ENCODE data around the gene LRRC45. TPM values are rescaled to one million over a fixed set of nuclear protein-coding genes. Genes with fewer than 3 reads are reported as not detected.

LRRC45 gene
- total and polyA plus RNA-seq, 11 donors, result 2.9 to 8.6 (median 5.6) TPM

DNA sequence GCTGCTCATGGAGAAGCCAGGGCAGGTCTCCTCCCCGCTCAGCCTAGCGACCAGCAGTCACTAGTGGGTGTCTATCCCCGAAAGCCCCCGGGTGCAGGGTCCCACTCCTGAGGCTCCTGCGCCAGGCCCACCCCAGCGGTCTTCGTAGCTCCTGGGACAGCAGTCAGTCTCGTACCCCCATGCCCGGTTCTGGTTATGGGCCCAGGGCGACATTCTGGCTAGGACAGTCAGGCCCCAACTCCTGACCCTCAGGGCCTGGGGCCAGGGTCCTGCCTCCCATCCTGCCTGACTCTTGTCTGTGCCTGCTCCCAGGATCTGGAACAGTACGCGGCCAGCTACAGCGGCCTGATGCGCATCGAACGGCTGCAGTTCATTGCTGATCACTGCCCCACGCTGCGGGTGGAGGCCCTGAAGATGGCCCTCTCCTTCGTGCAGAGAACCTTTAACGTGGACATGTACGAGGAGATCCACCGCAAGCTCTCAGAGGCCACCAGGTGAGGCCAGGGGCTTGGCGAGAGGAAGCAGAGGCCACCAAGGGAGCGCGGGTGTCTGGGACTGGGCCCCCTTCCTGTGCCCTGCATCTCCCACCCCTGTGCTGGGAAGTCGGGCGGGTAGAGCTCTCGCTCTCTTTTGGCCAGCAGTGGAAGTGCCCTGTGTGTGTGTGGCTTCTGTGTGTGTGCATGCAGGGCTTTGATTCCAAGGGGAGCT lies 30.6 kb downstream of the LRRC45 start:
- H3K27me3 ChIP-seq, result no peaks in the 10 kb centered on the region
- no peak for TF ChIP-seq POLR2A (IDR thresholded peaks at IDR 0.05)
- TF ChIP-seq, protein P1, sequence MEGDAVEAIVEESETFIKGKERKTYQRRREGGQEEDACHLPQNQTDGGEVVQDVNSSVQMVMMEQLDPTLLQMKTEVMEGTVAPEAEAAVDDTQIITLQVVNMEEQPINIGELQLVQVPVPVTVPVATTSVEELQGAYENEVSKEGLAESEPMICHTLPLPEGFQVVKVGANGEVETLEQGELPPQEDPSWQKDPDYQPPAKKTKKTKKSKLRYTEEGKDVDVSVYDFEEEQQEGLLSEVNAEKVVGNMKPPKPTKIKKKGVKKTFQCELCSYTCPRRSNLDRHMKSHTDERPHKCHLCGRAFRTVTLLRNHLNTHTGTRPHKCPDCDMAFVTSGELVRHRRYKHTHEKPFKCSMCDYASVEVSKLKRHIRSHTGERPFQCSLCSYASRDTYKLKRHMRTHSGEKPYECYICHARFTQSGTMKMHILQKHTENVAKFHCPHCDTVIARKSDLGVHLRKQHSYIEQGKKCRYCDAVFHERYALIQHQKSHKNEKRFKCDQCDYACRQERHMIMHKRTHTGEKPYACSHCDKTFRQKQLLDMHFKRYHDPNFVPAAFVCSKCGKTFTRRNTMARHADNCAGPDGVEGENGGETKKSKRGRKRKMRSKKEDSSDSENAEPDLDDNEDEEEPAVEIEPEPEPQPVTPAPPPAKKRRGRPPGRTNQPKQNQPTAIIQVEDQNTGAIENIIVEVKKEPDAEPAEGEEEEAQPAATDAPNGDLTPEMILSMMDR (IDR thresholded peaks at IDR 0.05), result no peak
- H3K36me3 ChIP-seq, result peaks cover 0 to 69% (median 53%) of the 10 kb centered on the region in 9 donors
- 94 to 95% (median 95%) methylated on average over 18 to 28 of the region's 28 CpGs for WGBS, 4 donors
- peak overlapping the region in 1 of 12 donors; percentile 96 for H3K4me3 ChIP-seq
- H3K27ac ChIP-seq, result no peak overlapping the region
- peak in 2 of 5 donors; percentile 24 to 54 for DNase-seq
- no peaks in the 10 kb centered on the region for H3K9me3 ChIP-seq
- intact Hi-C loops (cut with DNase I), result no loop called here
- H3K4me1 ChIP-seq, result peaks cover 3 to 38% (median 24%) of the 10 kb centered on the region in 12 donors
- no peak for ATAC-seq

DNA sequence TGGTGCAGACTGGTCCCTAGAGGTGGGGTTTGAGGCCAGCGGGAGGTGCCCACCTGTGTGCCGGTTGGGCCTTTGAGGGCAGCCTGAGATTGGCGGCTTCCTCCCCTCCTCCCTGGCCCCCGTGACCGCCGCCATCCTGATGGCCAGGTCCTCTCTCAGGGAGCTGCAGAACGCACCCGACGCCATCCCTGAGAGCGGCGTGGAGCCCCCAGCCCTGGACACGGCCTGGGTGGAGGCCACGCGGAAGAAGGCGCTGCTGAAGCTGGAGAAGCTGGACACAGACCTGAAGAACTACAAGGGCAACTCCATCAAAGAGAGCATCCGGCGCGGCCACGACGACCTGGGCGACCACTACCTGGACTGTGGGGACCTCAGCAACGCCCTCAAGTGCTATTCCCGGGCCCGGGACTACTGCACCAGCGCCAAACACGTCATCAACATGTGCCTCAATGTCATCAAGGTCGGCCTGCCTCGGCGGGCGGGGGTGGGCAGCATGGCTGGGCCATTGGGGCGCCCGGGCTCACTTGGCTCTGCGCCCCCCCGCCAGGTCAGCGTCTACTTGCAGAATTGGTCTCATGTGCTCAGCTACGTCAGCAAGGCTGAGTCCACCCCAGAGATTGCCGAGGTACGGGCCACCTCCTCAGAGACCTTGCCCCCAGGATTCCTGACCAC lies 31.4 kb downstream of the LRRC45 start:
- peaks cover 0 to 70% (median 58%) of the 10 kb centered on the region in 9 donors for H3K36me3 ChIP-seq
- no peaks in the 10 kb centered on the region for H3K27me3 ChIP-seq
- H3K4me3 ChIP-seq, result no peak overlapping the region
- WGBS, 4 donors, result 87 to 89% (median 89%) methylated on average over 19 to 38 of the region's 38 CpGs
- peak in 3 of 5 donors; percentile 18 to 58 (median 24) for DNase-seq
- intact Hi-C loops (cut with DNase I), result loop anchor here in 1 of 10 donors (5.0 kb wide), 1 partner anchor 43 kb away; the partner anchor contains the start of gene FASN
- ATAC-seq, result no peak
- TF ChIP-seq POLR2A (IDR thresholded peaks at IDR 0.05), result no peak
- TF ChIP-seq, protein P1 (IDR thresholded peaks at IDR 0.05), result no peak
- H3K27ac ChIP-seq, result no peak overlapping the region
- H3K4me1 ChIP-seq, result peaks cover 3 to 36% (median 24%) of the 10 kb centered on the region in 12 donors
- H3K9me3 ChIP-seq, result no peaks in the 10 kb centered on the region

DNA sequence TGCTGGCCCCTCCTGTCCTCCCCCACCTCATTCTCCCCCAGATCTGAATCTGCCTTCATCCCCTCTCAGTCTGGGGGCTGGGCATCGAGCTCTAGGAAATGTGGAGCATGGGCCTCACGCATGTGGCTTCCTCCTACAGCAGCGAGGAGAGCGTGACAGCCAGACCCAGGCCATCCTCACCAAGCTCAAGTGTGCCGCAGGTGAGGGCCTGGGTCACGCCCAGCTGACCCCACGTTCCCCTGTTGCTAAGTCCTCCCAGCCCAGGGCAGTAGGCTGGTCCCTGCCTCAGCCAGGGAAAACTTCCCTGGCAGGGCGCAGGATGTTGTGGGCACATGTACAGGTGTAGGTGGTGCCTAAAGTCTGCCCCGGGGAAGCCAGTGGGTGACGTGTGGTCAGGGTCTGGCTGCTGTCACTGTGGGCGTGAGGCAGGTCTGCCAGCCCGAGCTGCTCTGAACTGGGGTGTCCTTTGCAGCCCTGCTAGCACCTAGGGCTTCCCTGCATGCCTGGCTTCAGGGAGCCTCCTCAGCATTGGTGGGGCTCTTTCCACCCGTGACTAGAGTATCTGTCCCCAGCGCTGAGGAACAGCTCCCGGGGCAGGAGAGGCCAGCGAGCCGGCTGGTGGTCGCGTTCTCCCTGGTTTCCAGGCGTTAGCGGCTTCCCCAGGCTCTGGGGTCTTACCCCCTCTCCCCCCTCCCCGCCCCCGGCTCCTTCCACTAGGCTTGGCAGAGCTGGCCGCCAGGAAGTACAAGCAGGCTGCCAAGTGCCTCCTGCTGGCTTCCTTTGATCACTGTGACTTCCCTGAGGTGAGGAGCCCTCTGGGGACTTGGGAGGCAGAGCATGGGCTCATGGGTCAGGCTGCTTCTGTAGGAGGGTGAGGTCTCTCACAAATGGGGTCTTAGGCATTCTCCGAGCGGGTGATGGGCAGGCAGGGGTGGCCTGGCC lies 32.2 kb downstream of the LRRC45 start:
- H3K27ac ChIP-seq, result no peak overlapping the region
- WGBS, 4 donors, result 72 to 85% (median 81%) methylated on average over 15 to 26 of the region's 26 CpGs
- peaks cover 0 to 71% (median 60%) of the 10 kb centered on the region in 9 donors for H3K36me3 ChIP-seq
- intact Hi-C loops (cut with DNase I), result loop anchor here in 1 of 10 donors (5.0 kb wide), 1 partner anchor 42 kb away; the partner anchor contains the start of gene FASN
- DNase-seq (peak in 2 of 5 donors; percentile 19 to 44), ATAC-seq (no peak)
- no peaks in the 10 kb centered on the region for H3K27me3 ChIP-seq
- H3K4me3 ChIP-seq, result no peak overlapping the region
- H3K9me3 ChIP-seq, result no peaks in the 10 kb centered on the region
- no peak for TF ChIP-seq POLR2A (IDR thresholded peaks at IDR 0.05)
- TF ChIP-seq, protein P1 (IDR thresholded peaks at IDR 0.05), result no peak
- H3K4me1 ChIP-seq, result peaks cover 3 to 28% (median 21%) of the 10 kb centered on the region in 12 donors

All from heart left ventricle (tissue), 16 donors.